ENCODE data around the gene NOCT.

GRCh38 chr4:139050446-139050845 is 34.9 kb downstream of the NOCT start:
- TF ChIP-seq POLR2A (IDR thresholded peaks at IDR 0.05): no peak
- TF ChIP-seq, protein P1, sequence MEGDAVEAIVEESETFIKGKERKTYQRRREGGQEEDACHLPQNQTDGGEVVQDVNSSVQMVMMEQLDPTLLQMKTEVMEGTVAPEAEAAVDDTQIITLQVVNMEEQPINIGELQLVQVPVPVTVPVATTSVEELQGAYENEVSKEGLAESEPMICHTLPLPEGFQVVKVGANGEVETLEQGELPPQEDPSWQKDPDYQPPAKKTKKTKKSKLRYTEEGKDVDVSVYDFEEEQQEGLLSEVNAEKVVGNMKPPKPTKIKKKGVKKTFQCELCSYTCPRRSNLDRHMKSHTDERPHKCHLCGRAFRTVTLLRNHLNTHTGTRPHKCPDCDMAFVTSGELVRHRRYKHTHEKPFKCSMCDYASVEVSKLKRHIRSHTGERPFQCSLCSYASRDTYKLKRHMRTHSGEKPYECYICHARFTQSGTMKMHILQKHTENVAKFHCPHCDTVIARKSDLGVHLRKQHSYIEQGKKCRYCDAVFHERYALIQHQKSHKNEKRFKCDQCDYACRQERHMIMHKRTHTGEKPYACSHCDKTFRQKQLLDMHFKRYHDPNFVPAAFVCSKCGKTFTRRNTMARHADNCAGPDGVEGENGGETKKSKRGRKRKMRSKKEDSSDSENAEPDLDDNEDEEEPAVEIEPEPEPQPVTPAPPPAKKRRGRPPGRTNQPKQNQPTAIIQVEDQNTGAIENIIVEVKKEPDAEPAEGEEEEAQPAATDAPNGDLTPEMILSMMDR (IDR thresholded peaks at IDR 0.05): no peak
